K562 (cell line): Measurements from ENCODE around the gene PLD3. TPM values are rescaled to one million over a fixed set of nuclear protein-coding genes. Genes with fewer than 3 reads are reported as not detected.
A peak's percentile ranks its signal among the peaks of the same experiment; 100 is the strongest.

Source experiments
- CBX8 ChIP-seq: fragments of 200-600 bp; sonication (generic); IDR thresholded peaks from 2 replicates; pipeline ENCODE4 v1.6.1; 2012; ENCODE audit warnings: borderline replicate concordance, mixed run types, low read depth, mild to moderate bottlenecking, moderate library complexity, mixed read lengths, low read length, control low read depth, inconsistent platforms; ENCODE audit not compliant: poor library complexity, severe bottlenecking; ENCODE audit errors: extremely low read depth
- CEBPZ ChIP-seq: fragments of 150-350 bp; IDR thresholded peaks from 2 replicates; pipeline ENCODE4 v1.6.1; 2014; ENCODE audit warnings: low read depth, mild to moderate bottlenecking, low read length, borderline replicate concordance
- CREB3 ChIP-seq: fragments of 450-650 bp; conservative IDR thresholded peaks from 2 replicates; pipeline ENCODE4 v1.6.1; 2016; ENCODE audit warnings: missing genetic modification characterization, low read depth, mild to moderate bottlenecking, missing compliant biosample characterization, moderate library complexity
- ESRRB ChIP-seq: fragments of 250-450 bp; sonication (Bioruptor Pico); IDR thresholded peaks from 2 replicates; pipeline ENCODE4 v1.5.0; 2020; ENCODE audit warnings: mild to moderate bottlenecking, moderate library complexity, borderline replicate concordance
- ETS1 ChIP-seq: conservative IDR thresholded peaks from 2 replicates; pipeline ENCODE4 v1.6.1; 2011; ENCODE audit warnings: low read depth, mild to moderate bottlenecking, low read length; ENCODE audit not compliant: control insufficient read depth
- HDAC6 ChIP-seq: IDR thresholded peaks from 2 replicates; pipeline ENCODE4 v1.6.1; 2012; ENCODE audit warnings: low read depth, mild to moderate bottlenecking, control low read depth, inconsistent platforms, low read length, moderate library complexity
- MCM3 ChIP-seq: fragments of 450-650 bp; IDR thresholded peaks from 2 replicates; pipeline ENCODE4 v1.6.1; 2016
- MYNN ChIP-seq, 2 experiments: sonication (generic); formaldehyde crosslinking in 1 of 2; IDR thresholded peaks; 2 replicates each; pipeline versions ENCODE4 v1.5.0 to v1.6.1; 2016 to 2020; ENCODE audit warnings: antibody characterized with exemption in 1 of 2, missing genetic modification reagents in 1 of 2
- PTTG1 ChIP-seq: fragments of 450-650 bp; IDR thresholded peaks from 2 replicates; pipeline ENCODE4 v1.6.1; 2016; ENCODE audit warnings: low read depth, mild to moderate bottlenecking, missing genetic modification characterization, missing compliant biosample characterization
- TAL1 ChIP-seq: fragments of 450-650 bp; IDR thresholded peaks from 2 replicates; pipeline ENCODE4 v1.6.1; 2016; ENCODE audit warnings: mild to moderate bottlenecking
- ZNF407 ChIP-seq: fragments of 450-650 bp; IDR thresholded peaks from 2 replicates; pipeline ENCODE4 v1.6.1; 2016; ENCODE audit warnings: low read depth
- polyA plus RNA-seq, 8 experiments: library from polyadenylated mRNA; depleted of rRNA in 4 of 8; stranded (reverse) in 5 of 8; unstranded in 3 of 8; fragments of >200 nt; fragmentation: Nextera tagmentation in 2 of 8; fragmentation: Illumina TruSeq in 1 of 8; extraction: Ambion mirVana in 2 of 8; extraction: Trizol in 1 of 8; gene quantifications; 2 replicates each; pipeline versions ENCODE4 v1.2.1 to v1.2.3, GENCODE V29; 2011 to 2014; ENCODE audit warnings: inconsistent platforms in 1 of 8, missing spikeins in 1 of 8
- total RNA-seq, 7 experiments: library from RNA; depleted of rRNA in 6 of 7; stranded (reverse); fragments of >200 nt in 6 of 7; fragmentation: Illumina TruSeq in 2 of 7; extraction: Trizol in 2 of 7; gene quantifications; 2 replicates each; pipeline versions ENCODE4 v1.2.1 to v1.2.3, GENCODE V29; 2011 to 2021; ENCODE audit warnings: low replicate concordance in 1 of 7

Gene PLD3
- total and polyA plus RNA-seq, 9 of the 15 experiments (the other 6 are each of a cell fraction or from before 2014, with no cell fraction given) = 2.3 to 128 (median 72.7) TPM

- TF ChIP-seq ETS1 = peak; percentile 10; the same call in 1 of the 2 replicates
- TF ChIP-seq ZNF407 = no peak
- no peak for TF ChIP-seq TAL1
- TF ChIP-seq MCM3 = no peak
- no peak for TF ChIP-seq PTTG1 (tag)
- TF ChIP-seq ESRRB = no peak
- TF ChIP-seq CBX8 = no peak
- no peak for TF ChIP-seq HDAC6
- TF ChIP-seq MYNN (IDR thresholded peaks at IDR 0.05) = peak; percentile 86
- no peak for TF ChIP-seq MYNN (CRISPR knock-in tag; IDR thresholded peaks at IDR 0.05)
- TF ChIP-seq CEBPZ = no peak
- TF ChIP-seq CREB3 (tag) = no peak
These were observed 72.6 kb downstream of the PLD3 start (continued) for GRCh38 chr19:40420766-40421765.
